Measurements from ENCODE around the gene ADAP1.

Gene ADAP1

DNA sequence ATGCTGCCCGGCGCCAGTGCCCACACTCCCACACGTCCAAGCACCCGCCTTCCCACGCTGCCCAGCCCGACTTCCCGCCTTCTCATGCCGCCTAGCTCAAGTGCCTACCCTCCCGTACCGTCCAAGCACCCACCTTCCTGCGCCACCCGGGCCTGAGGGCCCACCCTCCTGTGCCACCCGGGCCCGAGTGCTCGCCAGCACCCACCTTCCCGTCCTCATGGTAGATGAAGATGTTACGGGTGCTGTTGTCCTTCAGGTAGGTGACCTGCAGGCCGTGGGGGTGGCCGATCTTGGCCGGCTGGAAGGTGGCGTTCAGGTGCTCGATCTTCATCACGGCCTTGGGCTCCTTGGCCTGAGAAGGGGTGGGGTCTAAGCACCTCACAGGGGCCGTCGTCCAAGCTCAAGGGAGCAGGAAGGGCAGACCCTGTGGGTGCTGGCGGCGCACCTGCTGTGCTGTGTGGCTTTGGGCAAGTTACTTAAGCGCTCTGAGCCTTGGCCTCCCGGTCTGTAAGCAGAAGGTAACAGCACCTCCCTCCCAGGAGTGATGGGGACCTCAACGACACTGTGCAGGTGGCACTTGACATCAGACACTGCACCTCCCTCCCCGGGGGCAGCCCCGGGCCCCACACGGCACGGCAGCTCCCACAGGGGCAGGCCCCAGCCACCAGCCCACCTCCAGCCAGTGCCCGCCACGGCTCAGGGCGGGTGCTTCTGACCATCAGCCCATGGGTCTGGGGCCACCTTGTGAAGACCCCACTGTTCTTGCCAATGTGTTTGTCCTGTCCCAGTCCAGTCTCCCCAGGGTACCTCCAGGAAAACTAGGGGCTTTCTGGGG, 50.3 kb downstream of the ADAP1 start:
- no peak for DNase-seq

DNA sequence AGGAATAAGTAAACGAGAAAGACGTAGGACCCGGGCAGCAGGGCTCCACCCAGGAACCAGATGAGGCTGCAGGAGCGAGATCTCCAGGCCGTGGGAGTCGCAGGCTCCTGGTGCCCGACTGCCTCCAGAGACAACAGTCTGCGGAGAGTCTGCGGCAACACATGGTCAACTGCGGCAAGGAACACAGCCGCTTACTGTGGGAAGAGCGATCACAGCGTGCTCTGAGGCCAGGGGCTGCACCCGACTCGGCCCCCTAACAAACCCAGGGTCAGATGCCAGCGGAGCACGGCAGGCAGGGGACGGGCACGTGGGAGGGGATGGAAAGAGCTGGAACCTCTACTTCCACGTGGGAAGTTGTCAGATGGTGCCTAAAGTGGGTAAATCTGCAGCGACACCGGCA, 51.5 kb downstream of the ADAP1 start:
- DNase-seq: no peak

DNA sequence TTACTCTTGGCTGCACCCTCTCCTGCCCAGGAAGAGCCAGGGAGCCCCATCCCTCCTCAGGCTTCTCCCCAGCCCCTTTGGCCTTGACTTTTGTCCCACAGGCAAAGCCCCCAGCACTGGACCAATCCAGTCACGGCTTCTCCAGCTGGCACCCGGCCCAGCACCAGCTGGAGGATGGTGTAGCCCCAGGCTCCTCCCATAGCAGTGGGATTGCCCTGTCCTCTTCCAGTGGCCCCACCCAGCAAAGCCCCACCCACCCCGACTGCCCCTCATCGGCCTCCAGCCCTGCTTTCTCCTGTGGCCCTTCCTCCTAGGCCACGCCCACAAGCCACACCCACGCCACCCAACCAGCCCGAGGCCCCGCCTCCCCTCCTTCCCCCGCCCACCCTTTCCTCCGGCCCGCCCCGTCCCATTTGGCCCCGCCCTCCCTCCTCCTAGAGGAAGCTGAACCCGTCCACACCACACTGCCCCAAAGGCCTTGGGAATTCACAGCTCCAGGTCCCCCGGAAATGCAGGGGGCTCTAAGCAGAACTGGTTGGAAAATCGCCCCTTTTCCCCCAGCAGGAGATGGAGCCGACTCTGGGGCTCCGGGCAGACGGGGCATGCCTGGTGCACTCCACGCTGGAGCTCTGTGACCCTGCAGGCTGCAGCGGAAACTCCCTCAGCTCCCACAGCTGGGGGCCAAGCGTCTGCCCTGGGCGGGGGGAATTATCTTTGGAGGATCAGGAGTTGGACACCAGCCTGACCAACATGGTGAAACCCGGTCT, 52.9 kb downstream of the ADAP1 start:
- peak; percentile 60 for DNase-seq

DNA sequence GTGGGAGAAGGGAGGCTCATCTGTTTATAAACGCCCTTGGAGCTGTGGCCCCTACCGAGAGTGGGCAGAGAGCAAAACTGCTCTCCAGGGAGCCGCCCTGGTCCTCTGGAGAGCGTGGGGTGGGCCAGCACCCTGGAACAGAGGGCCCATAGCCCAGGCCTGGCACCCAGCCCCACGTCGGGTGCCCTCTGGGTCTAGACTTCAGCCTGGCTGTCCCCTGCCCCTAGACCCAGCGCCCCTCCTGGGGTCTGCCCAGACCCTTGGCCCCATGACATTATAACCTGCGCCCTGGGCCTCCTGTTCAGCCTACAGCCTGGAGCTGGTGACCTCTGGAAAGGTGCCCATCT, 53.5 kb downstream of the ADAP1 start:
- DNase-seq: no peak

DNA sequence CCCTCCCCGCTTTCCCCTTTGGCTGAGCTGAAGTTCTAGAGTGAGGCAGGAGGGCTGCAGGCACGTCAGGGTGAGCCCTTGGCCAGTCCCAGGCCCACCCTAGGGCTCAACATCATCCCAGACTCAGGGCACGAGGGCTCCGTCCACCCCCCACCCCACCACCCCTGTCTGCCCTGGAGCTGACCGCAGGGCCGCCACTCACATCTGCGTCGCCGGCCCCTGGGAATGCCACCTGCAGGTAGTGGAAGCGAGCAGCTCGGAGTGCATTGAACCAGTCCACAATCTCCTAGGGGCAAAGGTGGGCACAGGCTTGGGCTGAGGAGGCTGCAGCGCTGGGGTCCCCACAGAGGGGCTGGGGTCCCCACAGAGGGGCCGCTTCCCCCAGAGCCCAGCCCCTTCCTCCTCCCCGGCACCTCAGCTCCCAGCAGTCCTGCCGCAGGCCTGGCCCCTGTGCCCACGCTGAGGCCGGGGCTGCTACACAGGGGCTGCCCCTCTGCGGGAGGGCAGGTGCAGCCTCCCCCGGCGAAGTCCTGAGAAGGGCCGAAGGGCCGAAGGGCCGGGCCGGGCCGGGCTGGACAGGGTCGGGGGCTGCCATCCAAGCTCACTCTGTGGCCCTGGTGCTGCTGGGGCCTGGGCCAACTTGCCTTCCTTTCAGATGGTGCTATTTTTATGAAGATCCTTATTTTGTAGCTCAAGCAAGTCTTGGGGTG, 54.0 kb downstream of the ADAP1 start:
- DNase-seq: no peak

DNA sequence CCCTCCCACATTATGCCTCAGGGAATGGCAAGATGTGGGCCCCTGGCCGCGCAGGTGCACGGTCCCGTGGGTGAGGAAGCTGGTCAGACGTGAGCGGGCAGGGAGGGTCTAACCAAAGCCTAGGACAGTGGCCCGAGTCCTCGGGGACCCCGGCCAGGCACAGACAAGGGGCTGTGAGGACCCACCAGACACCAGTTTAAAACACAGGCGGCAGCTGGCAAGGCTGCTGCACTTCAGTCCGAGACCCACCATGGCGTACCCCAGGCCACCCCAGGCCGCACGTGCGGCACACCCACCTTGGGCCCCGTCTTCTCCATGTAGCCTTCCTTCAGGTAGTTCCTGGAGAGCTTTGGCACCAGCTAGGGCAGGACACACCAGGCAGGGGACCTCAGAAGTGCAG, 54.7 kb downstream of the ADAP1 start:
- no peak for DNase-seq

DNA sequence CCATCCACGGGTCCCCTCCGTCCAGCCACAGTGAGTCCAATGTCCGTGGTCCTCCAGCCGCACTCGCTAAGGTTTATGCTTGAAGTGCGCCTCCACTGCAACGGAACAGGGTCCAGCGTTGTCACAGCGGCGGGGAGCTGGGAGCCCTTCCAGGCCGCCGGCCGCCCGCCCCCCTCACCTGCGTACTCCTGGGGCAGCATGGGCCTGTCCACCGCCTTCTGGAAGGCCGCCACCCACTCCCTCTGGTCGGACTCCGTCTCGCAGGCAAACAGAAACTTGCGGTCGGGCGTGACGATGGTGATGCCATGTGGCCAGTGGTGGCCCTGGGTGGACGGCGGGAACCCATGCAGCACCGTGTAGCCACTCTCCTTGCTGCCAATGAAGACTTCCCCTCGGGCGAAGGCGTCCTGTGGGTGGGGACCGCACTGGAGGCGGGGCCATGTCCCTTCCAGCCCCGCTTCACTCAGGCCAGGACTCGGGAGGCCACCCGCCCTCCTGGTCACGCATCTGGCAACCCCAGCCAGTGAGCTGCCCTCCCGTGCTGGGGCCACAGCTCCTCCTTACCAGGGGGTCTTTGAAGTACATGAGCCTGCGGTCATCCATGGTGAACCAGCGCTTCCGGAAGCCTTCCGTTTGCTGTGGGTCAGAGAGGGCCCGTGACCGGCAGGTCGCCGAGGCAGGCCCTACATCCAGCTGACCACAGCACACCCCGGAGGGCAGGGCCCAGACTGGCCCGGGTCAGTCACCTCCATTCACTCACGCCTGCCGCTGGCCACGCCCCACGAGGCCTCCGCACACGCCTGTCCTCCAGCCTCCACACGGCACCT, 55.4 kb downstream of the ADAP1 start:
- DNase-seq: no peak

DNA sequence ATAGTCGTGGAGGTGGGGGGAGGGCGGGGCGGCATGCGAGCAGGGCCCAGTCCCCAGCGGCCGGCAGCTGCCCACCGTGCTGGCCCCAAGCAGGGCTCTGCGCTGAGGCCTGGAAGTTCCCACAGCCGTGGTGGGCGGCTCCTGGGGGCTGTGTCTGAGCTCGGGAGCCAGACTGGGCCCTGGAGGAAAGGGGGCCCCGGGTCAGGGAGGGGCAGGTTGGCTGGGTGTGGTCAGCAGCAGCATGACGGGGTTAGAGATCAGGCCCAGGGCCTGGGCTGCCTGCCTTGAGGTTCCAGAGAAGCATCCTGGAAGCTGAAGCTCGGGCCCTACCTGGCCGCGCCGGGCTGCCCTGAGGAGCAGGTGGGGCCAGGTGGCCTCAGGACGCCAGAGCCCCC, 56.0 kb downstream of the ADAP1 start:
- DNase-seq: no peak

DNA sequence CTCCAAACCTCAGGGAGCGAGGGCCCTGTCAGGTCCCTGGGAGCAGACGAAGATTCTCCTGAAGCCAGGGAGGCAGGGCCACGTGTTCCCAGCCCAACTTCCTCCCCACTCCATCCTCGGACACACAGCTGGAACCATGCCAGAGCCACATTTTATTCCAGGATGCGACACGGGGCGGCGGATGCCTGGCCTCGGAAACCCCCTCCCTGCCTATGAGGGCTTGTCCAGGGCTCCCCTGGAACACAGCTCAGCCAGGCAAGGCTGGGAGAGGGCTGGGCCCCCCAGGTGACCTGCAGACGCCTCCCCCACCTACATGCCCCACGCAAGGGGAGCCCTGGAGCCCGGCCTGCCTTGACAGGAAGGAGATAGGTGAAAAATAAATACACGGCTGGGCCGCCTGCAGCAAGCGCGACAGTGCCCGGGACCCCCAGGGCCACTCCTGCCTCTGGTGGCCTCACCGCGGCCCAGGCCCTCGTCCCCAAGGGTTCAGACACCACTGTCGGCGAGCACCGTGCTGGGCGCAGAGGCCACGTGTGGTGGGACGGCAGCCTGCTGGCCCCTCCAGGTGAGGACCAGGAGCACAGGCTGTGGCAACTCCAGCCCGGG, 56.6 kb downstream of the ADAP1 start:
- DNase-seq: no peak

DNA sequence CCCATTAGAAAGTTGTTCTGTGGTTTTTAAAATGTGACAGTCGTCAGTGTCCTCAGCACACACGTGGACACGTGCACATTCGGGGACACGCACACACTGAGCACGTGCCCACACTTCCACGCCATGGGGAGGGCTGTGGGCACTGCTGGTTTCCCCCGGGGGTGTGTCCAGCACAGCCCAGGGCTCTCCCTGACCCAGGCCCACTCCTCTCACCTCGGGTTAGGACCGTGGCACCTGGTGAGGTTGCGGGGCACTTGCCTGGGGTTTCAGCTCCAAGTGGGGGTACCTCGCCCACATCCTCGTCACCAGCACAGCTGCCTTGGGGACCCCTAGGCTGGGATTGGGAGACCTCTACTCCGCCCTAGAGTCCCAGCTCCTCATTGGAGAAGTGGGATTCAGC, 57.4 kb downstream of the ADAP1 start:
- no peak for DNase-seq

DNA sequence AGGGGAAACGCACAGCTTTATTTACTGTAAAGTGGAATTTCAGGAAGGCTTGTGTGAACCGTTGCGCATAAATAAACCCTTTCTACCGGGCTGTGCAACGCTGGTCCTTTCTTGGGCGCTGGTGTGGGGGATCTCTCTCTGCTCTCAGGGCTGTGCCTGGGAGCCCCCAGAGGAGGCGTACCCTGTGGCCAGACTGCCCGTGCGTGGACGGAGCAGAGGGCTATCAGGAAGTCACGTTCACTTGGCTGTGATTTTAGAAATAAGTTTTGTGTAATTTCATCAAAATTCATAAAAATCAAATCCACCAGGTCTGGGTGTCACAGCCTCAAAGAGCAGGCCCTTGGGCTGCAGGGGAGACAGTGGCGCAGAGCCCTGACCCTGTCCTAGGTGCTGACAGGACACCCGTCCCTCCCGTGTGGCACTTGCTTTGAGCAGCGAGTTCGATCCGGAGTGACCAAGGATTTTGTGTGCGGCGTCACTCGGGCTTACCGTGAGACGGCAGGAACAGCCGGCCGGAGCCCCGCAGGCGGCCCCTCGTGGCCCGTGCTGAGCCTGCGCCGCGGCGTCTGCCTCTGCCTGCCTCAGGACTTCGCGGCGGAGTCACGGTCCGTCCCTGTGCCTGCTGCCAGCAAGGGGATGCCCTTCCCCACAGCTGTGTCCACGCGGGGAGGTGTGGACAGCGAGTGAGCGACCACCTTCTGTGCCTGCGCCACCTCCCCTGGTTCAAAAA, 58.0 kb downstream of the ADAP1 start:
- DNase-seq: no peak

DNA sequence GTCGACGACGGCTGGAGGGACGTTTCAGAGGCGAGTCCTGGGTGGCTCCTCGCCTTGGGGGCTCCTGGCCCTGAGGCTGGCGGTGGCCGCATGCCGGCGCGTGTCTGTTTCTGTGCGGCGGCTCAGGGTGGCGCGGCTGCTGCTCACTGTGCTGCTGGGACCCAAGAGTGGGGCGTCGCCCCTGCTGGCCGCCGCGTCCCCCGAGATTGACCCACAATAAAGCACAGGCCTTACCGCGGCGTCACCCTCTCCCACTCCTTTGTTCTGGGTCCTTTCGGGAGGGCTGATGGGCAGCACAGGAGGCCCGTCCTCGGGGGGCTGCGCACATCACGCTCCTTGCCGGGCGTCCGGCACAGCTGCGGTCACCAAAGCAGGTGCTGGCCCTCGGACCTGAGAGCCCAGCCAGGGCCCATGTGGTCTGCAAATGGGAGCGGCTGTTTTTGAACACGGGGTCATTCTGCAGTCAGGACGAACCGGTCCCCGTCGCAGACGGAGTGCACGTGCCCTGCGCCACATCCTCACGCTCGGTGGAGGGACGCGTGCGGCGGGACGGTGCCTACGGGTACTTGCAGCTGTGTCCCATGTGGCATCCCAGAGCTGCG, 58.9 kb downstream of the ADAP1 start:
- no peak for DNase-seq

DNA sequence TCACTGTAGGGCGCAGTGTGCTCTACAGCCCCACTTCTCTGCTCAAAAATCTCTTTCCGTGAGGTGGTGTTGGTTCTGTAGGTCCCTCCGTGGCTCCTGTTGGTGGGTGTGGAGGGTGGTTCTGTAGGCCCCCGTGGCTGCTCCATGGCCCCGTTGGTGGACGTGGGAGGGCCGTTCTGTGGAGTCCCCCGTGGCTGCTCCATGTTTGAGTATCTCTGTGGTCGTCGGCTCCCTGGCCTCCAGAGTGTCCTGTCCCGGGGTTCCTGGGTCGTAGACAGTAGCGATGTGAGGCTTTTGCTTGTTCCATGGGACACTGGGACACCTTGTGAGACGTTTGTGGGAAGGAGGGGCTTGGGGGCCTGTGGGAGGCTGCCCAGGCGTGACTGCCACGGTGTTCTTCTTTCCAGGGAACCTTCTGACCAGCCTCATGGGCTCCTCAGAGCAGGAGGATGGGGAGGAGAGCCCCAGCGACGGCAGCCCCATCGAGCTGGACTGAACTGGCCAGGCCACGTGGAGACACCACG, 59.5 kb downstream of the ADAP1 start:
- DNase-seq: no peak

DNA sequence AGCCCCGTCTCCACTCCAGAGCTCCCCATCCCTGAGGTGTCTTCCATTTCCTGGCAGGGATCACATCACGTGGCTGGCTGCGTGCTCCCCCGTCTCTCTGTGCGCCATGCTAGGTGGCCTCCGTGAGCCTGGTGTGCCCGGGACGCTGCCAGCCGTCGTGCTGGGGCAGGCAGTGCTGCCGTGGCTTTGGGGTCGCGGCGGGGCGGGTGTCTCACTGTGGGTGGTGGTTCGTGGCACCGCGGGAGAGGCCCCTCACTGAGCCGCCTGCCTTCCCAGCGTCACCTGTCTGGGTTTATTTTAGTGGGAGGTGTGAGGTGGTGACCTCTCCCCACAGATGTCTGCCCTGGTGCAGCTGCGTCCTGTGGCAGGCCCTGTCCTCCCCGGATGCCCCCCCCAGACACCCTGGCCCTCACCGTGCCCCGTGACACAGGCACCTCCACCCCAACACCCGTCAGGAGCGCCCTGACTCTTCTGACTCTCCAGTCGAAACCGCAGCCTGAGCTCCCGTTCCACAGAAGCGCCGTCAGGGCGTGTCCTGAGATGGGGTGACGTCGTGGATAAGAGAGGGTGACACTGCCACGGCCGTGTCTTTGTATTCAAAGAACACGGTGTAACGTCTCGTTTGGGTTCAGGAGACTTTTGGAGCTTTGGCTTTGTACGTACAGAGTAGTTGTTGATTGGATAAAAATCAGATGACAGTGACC, 60.2 kb downstream of the ADAP1 start:
- no peak for DNase-seq

DNA sequence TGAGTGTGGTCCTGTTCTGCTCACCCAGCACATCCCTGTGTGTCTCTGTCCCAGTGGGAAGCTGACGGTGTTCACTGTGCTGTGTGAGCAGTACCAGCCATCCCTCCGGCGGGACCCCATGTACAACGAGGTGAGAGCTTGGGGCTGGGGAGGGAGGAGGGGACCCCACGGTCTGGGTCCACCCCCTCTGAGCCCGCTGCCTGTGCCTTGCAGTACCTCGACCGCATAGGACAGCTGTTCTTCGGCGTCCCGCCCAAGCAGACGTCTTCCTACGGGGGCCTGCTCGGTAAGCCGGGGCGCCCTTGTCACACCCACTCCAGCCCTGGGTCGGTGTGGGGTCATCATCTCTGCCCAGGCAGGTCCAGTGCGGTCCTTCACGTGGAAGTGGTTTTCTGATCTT, 60.8 kb downstream of the ADAP1 start:
- DNase-seq: no peak

DNA sequence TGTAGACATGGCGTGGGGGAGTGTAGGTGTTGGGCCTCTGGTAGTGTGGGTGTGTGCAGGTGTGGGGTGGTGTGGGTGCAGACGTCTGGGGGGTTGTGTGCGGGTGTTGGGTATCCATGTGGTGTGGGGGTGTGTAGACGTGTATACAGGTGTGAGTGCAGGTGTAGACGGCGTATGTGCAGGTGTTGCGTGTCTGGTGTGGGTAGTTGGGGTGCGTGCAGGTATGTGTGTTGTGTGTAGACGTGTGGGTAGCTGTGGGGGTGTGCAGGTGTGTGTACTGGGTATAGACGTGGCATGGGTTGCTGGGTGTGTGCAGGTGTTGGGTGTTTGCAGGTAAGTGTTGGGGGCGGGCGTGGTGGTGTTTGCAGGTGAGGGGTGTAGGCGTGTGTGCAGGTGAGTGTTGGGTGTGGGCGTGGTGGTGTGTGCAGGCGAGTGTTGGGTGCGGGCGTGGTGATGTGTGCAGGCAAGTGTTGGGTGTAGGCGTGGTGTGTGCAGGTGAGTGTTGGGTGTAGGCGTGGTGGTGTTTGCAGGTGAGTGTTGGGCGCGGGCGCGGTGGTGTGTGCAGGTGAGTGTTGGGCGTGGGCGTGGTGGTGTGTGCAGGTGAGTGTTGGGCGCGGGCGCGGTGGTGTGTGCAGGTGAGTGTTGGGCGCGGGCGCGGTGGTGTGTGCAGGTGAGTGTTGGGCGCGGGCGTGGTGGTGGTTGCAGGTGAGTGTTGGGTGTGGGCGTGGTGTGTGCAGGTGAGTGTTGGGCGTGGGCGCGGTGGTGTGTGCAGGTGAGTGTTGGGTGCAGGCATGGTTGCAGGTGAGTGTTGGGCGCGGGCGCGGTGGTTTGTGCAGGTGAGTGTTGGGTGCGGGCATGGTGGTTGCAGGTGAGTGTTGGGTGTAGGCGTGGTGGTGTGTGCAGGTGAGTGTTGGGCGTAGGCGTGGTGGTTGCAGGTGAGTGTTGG, 61.6 kb downstream of the ADAP1 start:
- DNase-seq: no peak

DNA sequence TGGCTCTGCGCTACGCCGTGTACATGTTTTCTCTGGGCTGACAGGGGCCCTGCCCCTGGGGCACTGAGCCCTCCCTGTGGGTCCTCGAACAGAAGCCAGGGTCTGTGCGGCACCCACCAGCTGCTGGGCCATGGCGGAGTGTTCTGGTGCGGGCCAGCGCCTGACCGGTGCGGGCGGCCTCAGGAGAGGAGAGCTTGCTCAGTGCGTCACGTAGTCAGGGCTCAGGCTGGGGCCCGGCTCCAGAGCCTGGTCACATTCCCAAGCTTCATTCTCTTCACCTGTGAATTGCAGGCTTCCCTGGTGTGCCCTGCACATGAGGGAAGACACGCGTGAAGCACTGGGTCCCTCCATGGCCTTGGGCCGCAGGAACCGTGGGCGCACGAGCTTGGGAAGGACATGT, 62.7 kb downstream of the ADAP1 start:
- DNase-seq: no peak

DNA sequence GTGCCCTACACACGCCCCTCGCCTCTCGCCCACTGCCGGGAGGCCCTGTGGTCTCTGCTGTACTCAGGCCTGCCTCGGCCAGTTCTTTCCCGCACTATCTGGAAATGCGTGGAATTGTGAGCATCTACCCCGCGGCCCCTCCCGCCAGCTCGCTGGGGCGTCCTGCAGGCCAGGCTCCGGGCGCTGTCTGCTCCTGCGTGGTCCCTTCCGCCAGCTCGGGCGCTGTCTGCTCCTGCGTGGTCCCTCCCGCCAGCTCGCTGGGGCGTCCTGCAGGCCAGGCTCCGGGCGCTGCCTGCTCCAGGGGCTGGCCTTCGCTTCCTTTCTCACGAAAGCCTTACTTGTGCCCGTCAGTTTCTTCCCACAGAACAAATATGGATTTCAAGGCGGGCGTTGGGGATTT, 63.2 kb downstream of the ADAP1 start:
- no peak for DNase-seq

DNA sequence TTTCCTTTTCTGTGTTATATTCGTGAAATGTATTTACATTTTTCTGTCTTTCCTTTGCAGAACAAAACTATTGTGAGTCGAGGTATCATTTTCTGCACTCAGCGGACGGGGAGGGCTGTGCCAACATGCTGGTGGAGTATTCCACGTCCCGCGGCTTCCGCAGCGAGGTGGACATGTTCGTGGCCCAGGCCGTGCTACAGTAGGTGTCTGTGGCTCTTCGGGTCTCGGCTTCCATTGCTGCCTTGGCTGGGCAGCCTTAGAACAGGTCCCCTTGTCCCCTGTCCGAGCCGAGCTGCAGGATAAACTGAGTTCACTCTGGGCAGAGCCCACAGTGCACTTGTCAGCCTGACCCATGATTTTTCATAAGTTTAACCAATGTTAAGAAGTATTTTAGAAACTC, 63.6 kb downstream of the ADAP1 start:
- no peak for DNase-seq

Data from activated CD4-positive, alpha-beta T cell treated with anti-CD3 and anti-CD28 coated beads, Interleukin-10, Interleukin-2, amounts not matched to agents 100 ng/mL and 50 ng/mL, durations not matched to agents 16 hours and 8 hours (primary cell).